NCI-H82 (cell line): ENCODE results near the gene DOCK4.
A peak's percentile ranks its signal among the peaks of the same experiment; 100 is the strongest.

Experiments
- DNase-seq: peaks from one replicate; lab custom pipeline; 2025; lab: John Stamatoyannopoulos, UW

Gene DOCK4

DNA sequence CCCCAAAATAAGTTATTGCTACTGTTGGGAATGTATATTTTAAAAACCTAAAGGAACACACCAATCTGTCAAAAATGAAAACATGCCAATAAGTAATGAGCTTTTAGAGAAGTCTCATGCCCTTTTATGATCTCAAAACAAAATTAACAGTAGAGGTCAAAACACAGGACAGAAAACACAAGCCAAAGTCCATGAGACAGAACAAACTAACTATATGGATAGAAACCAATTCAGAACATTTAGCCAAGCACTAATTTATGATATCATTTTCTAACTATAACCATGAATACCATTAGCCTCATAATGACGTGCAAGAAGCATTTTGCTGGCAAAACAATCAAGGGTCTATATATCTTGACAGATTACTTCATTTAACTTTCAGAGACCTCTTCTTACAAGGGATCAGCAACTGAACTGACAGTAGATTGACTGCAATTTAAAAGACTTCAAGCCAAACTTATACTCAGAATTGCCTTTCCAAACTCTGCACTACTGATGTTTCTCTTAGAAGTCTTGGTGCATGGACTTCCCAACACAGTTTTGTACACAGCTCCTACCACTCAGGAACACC is 200.9 kb downstream of the DOCK4 start:
- DNase-seq = no peak

DNA sequence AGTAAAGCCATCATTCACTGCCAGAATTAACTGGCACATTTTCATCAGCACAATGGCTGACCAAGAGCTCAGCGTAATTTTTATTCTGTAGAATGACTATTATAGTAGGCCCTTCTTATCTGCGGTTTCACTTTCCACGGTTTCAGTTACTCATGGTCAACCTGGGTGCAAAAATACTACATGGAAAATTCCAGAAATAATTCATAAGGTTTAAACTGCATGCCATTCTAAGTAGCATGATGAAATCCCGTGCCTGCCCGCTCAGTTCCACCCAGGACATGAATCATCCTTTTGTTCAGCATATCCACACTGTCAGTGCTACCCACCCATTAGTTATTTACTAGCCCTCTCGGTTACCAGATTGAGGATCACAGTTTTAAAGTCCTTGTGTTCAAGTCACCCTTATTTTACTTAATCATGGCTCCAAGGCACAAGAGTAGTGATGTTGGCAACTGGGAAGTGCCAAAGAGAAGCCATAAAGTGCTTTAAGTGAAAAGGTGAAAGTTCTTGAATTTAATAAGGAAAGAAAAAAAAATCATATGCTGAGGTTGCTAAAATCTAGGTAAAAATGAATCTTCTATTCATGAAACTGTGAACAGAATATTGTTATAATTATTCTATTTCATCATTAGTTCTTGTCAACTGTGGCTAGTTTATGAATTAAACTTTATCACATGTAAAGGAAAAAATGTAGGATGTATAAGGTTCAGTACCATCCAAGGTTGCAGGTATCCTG is 204.9 kb downstream of the DOCK4 start:
- no peak for DNase-seq

DNA sequence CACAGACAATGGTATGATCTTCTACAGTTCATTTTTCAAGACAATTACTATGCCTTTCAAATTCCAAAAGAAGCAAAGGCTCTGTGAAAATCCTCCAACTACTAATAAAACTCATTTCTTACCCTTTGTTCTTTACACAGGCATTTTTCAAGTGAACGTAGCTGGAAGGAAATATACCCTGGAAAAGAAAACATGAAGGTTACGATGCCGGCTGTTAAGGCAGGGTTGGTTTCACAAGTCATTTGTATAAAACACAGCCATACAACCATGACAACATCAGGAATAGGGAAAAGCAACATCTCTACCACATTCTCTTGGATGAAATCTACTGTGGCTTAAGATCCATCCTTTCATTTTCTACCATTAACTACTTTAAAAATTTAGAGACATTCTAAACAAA is 207.9 kb downstream of the DOCK4 start:
- no peak for DNase-seq

DNA sequence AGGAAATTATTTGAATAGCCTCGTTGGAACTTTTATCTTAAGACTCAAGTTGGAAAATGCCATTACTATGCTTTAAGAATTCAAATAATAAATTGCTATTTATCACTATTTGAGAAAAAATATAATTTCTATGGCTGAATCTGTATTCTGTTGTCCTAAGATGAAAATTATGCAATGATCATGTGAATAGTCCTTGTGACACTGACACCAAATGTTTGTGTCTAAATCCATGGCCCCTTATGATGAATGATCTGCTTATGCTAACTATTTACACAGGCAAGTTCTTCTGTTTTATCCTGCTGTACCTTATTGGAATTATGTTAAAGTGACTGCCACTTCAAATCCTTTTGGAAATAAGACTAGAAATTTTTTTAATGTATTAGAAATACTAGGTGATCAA is 208.7 kb downstream of the DOCK4 start:
- DNase-seq = no peak

DNA sequence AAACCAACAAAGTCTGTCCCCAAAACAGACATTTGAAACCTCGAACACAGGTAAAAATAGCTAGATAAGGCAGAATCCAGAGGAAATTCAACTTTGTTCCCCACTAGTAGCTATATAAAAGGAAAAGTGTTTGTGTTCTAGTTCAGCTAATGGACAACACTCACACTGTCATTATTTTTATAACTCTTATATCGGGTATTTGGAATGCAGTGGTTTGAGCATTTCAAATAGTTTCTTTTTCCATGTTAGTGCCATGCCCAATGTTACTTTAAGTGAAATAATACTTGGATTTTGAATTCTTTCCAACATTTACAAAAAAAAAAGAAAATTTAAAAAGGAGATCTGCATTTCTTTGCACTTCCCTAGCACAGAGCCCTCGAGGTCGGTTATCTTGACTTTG is 213.6 kb downstream of the DOCK4 start:
- no peak for DNase-seq

DNA sequence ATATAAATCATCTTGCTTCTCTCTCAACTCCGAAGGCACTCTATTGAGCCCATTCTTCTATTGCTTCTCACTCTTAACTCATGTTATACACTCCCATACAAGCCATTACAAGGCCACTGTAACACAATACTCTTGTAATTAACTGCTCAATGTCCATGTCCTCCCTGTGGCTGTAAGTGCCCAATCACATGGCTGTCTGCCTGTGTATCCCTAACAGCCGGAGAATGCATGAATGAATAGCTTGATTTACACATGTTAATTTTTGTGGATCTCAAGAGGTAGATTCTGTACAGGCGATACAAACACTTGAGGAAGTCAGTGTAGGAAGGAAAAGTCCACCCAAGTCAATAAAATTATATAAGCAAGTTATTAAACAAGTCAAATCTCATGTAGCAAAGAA is 215.6 kb downstream of the DOCK4 start:
- DNase-seq = no peak

DNA sequence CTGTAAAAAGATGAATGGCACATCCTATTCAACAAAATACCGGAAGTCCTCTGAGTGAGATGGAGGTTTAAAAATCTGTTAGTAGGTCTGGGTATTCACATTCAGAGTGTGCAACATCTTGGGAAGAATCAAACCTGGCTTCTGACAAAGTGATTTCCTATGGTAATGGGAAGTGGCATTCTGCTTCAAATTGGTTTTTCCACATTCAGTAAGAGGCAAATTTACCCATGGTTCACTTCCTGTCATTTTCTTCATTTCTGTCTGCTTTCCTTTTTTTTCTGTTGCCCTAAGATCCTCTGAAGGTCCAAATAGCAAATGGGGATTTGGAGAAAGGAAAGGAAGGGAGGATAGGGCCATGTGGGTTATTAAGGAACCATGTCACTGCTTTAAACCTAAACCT is 218.3 kb downstream of the DOCK4 start:
- no peak for DNase-seq

DNA sequence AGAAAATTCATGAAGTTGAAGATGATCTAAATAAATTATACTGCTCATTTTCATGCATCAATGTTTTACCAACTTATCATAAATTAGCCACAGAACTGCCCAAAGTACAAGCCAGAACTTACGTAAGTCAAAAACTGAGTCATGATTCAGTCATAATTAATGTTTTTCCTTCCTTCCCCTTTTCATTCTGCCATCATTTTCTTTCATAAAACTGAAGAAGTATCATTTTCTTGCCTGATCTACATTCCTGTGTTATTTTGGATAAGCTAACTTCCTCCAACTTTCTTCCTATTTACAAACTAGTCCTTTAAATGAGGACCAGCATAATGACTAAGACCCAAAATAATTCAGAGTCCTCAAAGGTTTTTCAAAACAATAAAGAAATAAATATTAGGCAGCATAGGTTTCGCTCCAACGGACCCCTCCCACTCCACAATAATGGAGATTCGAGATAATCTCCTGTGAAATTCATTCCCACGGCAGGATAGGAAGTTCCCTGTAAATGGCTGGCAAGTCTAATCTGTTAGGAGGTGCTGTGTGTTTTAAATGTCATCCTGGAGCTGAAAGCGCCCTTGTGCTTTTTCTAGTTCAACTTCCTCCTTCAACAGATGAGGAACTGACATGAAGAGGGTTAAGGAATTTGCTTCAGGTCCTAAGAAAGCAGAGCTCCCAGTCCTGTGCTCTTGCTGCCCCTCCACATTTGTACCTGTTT is 218.9 kb downstream of the DOCK4 start:
- no peak for DNase-seq

DNA sequence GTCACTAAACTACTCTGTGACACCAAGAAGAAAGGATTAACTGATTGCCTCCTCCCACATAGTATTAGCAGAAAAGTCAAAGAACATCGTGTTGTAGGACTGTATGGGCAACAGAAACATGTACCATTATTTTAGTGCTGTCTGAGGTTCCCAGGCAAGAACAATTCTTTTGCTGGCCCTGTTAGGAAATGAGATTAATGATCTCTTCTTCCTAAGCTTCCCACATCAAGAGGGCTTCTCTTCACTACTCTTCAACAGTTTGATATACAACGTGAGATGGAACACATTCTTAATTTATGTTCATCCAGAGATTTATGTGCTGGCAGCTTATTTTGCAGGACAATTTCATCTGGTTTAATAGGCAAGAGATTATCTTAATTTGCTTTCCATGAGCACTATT is 219.6 kb downstream of the DOCK4 start:
- DNase-seq = no peak

DNA sequence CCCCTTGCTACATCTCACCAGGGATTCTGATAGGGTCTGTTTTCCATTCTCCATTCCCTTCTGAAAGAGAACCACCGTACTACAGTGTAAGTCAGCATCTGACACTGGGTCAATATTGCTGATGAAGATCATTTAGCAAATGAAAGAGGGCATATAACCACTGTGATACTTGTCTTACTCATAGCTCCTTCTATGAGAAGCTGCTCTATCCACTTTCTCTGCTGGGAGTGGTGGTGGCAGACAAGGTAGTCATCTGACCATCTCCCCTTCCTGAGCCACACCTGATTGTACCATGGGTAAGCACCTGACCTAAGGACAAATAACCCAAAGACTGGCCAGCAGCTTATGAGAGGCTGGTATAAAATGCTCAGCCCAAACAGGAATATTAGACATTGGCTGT is 220.4 kb downstream of the DOCK4 start:
- DNase-seq = no peak

DNA sequence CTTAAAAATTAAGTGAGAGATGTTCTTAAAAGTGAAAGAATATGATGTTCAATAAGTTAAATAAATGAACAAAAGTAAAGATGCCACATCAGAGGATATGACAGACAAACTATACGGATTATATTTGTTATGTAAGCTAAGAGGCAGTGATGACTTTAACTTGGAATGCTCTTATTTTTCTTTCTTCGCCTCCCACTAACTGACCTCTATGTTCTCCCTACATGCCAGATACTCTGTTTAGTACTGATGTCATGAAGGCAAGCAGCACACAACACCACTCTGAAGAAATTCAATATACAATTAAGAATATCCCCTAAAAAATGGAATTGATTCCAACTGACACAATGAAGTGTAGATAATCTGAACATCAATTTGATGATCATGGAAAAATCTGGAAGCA is 223.4 kb downstream of the DOCK4 start:
- DNase-seq = no peak

DNA sequence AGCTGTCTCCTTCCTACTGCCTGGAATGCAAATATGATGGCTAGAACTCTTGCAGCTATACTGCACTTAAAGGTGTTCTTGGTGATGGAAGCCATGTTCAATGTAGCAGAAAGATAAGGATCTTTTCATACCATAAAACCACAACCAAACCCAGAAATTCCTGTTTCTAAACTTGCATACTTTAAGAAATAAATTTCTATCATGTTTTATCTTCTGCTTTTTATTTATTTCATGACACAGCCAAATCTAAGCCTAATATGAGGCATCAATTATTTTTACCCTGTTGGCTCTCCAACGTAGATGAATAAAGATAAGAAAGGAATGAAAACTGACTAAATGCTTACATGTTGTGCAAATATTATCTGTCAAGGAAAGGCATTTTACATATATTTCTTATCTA is 224.1 kb downstream of the DOCK4 start:
- no peak for DNase-seq

DNA sequence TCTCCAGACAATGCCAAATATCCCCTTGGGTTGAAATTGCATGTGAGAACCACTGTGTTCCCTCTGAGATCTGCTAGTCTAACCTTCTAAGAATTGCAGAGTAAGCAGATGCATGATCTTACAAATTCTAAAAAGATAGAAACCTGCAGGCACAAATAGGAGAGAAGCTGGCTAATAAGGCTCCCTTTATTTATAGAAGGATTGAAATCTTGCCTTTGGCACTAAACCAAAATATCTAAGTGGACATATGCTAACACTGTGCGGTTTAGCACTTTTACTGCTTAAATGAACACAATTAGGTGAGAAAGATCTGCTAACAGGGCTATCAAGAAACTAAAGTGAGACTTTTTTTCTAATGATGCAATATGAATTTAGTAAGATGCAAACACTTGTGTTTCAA is 225.5 kb downstream of the DOCK4 start:
- DNase-seq = no peak

DNA sequence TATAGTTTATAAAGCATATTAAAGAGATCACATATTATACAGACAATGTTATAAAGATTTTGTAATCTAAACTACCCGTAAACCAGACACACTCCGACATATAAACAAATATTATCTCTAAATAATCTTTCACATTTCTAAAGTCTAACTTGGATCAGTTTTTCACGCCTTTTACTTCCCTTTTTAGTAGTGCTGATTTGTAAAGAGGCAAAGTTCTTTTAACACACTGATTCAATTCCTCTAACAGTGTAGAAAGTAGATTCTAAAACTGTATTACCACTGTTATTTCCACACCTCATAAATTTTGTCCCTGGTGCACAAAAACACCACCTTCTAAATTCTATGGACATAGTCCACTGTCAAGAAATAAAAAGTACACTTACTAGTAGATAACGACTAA is 230.9 kb downstream of the DOCK4 start:
- no peak for DNase-seq

DNA sequence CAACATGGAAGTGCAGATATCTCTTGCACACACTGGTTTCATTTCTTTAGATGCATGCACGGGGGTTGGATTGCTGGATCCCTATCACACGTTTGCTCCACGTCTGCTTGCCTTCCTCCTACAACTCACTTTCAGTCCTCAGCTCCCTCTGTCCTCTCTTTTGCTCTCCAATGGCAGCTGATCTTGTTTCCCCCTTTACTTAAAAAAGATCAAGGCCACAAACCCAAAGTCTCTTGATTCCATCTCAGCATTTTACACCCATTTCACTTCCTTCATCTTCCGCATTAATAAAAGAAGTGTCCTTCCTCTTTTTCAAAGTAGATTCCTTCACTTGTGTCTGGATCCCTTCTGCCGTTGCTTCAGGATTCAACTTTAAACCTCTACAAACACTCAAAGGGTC is 245.2 kb downstream of the DOCK4 start:
- no peak for DNase-seq

DNA sequence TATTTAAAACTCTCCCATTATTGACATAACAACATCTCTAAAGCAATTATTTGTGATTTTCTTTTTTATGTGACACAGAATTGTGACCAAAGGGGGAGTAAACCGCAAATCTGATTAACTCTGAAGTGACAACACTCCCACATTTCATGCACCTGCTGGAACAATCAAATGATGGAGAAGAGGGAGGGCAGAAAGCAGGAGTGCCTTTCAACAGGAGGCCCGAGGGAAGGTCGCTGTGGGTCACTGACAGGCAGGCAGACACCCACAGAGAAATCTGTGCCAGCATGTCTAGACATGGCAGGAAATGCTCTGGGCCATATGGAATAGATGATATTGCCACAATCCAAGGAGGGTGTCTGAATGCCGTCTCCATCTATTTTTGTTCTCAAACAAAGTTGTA is 247.3 kb downstream of the DOCK4 start:
- peak; percentile 24 for DNase-seq

DNA sequence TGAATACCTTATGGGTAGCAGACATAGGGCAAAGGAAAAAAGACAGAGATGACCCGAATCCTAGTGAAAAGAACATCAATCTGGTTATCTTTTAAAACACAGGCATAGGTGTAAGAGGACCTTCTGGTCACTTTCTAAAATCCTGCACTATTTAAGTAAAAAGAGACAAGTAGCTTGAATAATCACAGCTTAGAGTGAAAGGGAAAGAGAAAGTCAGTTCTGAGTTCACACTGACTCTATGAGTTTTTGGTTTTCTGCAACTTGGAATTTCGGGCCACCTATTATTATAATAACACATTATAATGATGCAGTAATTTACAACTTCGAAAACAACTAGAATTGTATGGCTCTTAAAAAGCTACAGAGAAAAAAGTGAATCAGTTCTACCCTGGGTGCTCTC is 247.8 kb downstream of the DOCK4 start:
- DNase-seq = no peak

DNA sequence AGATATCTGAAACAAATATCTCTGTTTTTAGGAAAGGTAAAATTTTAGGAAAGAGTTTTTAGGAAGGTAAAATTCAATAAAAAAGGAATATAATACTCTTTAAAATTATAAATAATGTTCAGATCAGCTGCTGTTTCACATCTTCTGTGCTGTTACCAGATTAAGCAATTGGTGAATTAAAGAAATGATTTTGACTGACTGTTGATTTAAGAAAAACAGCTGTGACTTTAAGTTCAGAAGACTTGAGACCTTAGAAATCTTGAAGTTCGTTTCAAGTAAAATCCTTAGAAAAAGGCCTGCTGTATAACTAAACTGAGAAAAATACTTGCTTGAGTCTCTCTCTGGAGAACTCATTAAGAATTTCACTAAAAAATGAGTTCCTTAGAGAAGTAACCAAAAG is 250.6 kb downstream of the DOCK4 start:
- DNase-seq = no peak

DNA sequence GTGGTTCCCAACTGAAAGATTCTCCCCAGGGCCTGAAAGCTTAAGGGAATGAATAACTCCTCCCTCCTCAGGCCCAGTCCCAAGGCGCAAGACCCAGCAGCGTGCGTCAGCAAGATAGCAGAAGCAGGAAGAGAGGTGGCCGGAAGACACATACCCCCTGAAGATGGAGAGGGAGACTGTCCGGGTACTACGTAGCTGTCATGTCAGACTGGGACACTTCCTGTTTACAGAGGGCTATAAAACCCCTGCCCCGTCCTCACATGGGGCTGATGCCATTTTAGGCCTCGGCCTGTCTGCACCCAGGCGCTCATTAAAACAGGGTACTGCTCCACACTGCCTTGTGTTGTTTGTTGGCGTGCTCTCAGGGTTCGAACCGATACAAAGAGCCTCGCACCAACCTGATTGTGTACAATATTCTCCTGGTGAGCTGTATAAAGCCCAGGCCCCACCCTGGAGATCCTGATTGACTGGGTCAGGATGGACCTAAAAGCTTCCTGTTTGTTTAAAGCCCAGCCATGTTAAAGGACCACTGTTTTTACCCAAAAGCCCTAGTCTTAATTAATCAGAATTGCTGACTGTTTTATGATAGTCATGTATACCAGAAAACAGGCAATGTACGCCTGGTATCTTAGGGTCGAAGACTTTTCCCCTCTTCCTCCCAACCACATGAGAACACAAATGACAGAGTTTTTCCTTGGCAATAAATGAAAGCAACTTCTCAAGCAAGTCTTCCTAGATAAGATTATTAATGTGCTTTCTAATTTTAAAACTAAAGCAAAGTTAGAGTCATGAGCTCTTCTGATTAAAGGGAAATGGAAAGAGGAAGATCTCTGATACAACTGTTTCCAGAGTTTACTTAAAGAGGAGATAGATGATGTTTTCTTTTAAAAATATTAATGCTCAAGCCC is 251.5 kb downstream of the DOCK4 start:
- DNase-seq = no peak

DNA sequence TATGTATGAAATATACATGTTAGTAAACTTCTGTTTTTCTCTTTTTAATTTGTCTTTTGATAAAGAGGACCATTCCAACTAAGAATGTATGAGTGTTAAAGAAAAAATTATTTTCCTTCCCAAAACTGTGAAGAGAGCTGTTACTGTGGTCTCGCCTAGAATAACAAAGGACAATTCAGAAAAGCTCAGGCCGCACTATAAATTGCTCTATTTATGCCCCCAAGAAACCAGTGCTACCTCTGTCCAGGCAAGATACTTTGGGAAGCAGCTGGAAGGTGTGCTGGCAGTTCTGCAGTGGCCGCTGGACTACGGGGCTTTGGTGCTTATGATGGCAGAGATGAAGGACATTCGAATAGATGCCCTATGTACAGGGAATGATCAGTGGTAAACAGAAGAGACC is 252.1 kb downstream of the DOCK4 start:
- DNase-seq = no peak

DNA sequence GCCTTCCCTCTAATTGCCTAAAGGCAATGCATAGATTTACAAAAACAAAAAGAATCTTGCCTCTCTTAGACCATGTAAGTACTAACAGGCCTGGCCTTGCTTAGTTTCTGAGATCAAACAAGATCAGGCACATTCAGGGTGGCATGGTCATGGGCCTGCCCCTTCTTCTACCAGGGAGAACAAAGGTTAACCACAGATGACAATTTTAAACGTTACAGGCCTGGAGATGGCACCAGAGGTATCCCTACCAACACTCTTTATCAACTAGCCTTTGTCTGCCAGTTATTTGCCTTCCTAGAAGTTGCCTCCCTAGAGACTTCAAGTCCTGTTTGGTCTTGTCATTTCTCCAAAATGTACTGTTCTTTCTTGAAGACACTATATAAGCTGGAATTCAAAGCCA is 252.6 kb downstream of the DOCK4 start:
- DNase-seq = peak; percentile 22

DNA sequence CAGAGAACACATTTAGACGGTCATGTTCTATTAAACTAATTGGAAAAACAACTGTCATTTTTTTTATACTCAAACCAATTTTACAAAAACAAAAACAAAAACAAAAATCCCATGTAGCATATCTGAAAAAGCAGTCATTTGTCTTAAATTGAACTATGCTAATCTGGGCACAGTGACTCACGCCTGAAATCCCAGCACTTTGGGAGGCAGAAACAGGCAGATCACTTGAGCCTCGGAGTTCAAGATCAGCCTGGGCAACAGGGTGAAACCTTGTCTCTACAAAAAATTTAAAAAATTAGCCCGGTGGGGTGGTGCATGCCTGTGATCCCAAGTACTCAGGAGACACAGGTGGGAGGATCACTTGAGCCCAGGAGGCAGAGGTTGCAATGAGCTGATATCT is 253.4 kb downstream of the DOCK4 start:
- no peak for DNase-seq

DNA sequence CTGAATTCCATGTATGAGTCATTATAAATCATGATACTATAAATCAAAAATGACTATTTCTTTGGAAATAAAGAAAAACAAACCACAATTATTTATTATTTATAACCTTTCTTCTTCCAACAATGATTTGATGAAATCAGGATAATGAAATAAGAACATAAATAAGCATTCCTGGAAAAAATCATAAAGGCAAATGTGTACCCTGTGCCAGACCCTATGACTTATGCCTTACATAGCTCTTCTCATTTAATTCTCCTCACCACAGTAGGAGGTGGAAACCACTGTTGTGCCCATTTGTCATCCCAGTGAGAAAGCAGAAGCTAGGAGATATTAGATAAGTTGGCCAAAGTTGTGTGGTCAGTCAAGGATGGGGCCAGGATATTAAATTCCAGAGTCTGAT is 255.1 kb downstream of the DOCK4 start:
- no peak for DNase-seq
